Activated CD8-positive, alpha-beta T cell treated with anti-CD3 and anti-CD28 coated beads for 36 hours (primary cell): ENCODE data around the gene LACRT. TPM values are rescaled to one million over a fixed set of nuclear protein-coding genes. Genes with fewer than 3 reads are reported as not detected.

Source experiments
- ATAC-seq: fragments of 200-7000 bp; cut with Tn5 transposase; one replicate; pipeline ENCODE4 v1.10.0; 2021; ENCODE audit warnings: mild to moderate bottlenecking, moderate library complexity
- CTCF ChIA-PET: fragments of 350-600 bp; sonication (Branson Sonifier 250); formaldehyde crosslinking; loops from one replicate; lab custom pipeline; 2021; ENCODE audit warnings: antibody characterized with exemption; lab: Charles Lee
- POLR2A ChIA-PET: fragments of 350-600 bp; sonication (Branson Sonifier 250); formaldehyde crosslinking; loops from one replicate; lab custom pipeline; 2021; ENCODE audit warnings: antibody characterized with exemption; lab: Charles Lee
- DNase-seq: peaks from one replicate; pipeline ENCODE4 v3.0.0-alpha.2; 2020
- H3K27ac Mint-ChIP-seq: one replicate; pipeline ENCODE4 v1.8.0; 2021; ENCODE audit warnings: mild to moderate bottlenecking, mixed read lengths
- H3K27me3 Mint-ChIP-seq: one replicate; pipeline ENCODE4 v1.8.0; 2021; ENCODE audit warnings: mixed read lengths
- H3K36me3 Mint-ChIP-seq: one replicate; pipeline ENCODE4 v1.8.0; 2021; ENCODE audit warnings: low read depth, mixed read lengths
- H3K4me1 Mint-ChIP-seq: one replicate; pipeline ENCODE4 v1.8.0; 2021; ENCODE audit warnings: low read depth, mixed read lengths
- H3K4me3 Mint-ChIP-seq: one replicate; pipeline ENCODE4 v1.8.0; 2021; ENCODE audit warnings: mild to moderate bottlenecking, moderate library complexity, mixed read lengths
- H3K9me3 Mint-ChIP-seq: one replicate; pipeline ENCODE4 v1.8.0; 2021; ENCODE audit warnings: mixed read lengths
- CTCF ChIP-seq: fragments of 200-600 bp; IDR thresholded peaks from one replicate; pipeline ENCODE4 v1.8.0; 2022; ENCODE audit warnings: antibody characterized with exemption, mild to moderate bottlenecking
- intact Hi-C: fragments of 100-400 bp; cut with micrococcal nuclease; formaldehyde crosslinking; loops from one replicate; pipeline ENCODE4 v1.10.0; 2022
- total RNA-seq, 2 experiments: library from RNA; stranded (reverse); gene quantifications; one replicate each; pipeline ENCODE4 v1.2.3, GENCODE V29; 2021

Gene LACRT
- total RNA-seq, 2 experiments from 2014 or later, result not detected

- TF ChIP-seq CTCF, result no peak
- POLR2A ChIA-PET, result no interaction called here
- no peak for ATAC-seq
- CTCF ChIA-PET, result interaction anchor here (0.8 to 2.0 kb wide), 3 partner anchors 29 to 45 kb away, joined by 5 to 7 read pairs (median 6); no protein-coding TSS in a partner anchor
- H3K4me1 Mint-ChIP-seq, result no peaks in the 10 kb centered on the region
- H3K4me3 Mint-ChIP-seq, result no peak overlapping the region
- peaks cover 44% of the 10 kb centered on the region for H3K27me3 Mint-ChIP-seq
- intact Hi-C loops, result no loop called here
- H3K36me3 Mint-ChIP-seq, result no peaks in the 10 kb centered on the region
- H3K9me3 Mint-ChIP-seq, result peaks cover 9% of the 10 kb centered on the region
- no peak for DNase-seq
- H3K27ac Mint-ChIP-seq, result no peak overlapping the region
Observed at GRCh38 chr12:54624315-54625279, 10.1 kb downstream of the LACRT start.

- no peak for DNase-seq
- ATAC-seq, result no peak
- H3K9me3 Mint-ChIP-seq, result peaks cover 4% of the 10 kb centered on the region
- no peak overlapping the region for H3K4me3 Mint-ChIP-seq
- ChIA-PET POLR2A (no interaction called here), CTCF (interaction anchor here (0.8 to 2.0 kb wide), 6 partner anchors 20 to 95 kb away, joined by 3 to 6 read pairs (median 4); no protein-coding TSS in a partner anchor)
- intact Hi-C loops, result no loop called here
- H3K27me3 Mint-ChIP-seq, result peaks cover 46% of the 10 kb centered on the region
- no peak overlapping the region for H3K27ac Mint-ChIP-seq
- no peaks in the 10 kb centered on the region for H3K4me1 Mint-ChIP-seq
- H3K36me3 Mint-ChIP-seq, result no peaks in the 10 kb centered on the region
- TF ChIP-seq CTCF, result peak; percentile 65
Observed at GRCh38 chr12:54622463-54623183, 12.1 kb downstream of the LACRT start.

GRCh38 chr12:54616933-54617680, 17.6 kb downstream of the LACRT start:
- DNase-seq, result no peak
- H3K27me3 Mint-ChIP-seq, result peaks cover 24% of the 10 kb centered on the region
- CTCF ChIA-PET, result no interaction called here
- POLR2A ChIA-PET, result no interaction called here
- no peak for ATAC-seq
- intact Hi-C loops, result no loop called here
- no peaks in the 10 kb centered on the region for H3K9me3 Mint-ChIP-seq
- H3K4me1 Mint-ChIP-seq, result no peaks in the 10 kb centered on the region
- H3K27ac Mint-ChIP-seq, result no peak overlapping the region
- no peaks in the 10 kb centered on the region for H3K36me3 Mint-ChIP-seq
- H3K4me3 Mint-ChIP-seq, result no peak overlapping the region
- no peak for TF ChIP-seq CTCF

- H3K4me1 Mint-ChIP-seq, result no peaks in the 10 kb centered on the region
- DNase-seq (no peak), ATAC-seq (no peak)
- H3K36me3 Mint-ChIP-seq, result no peaks in the 10 kb centered on the region
- ChIA-PET POLR2A (no interaction called here), CTCF (no interaction called here)
- intact Hi-C loops, result no loop called here
- H3K4me3 Mint-ChIP-seq, result no peak overlapping the region
- no peak overlapping the region for H3K27ac Mint-ChIP-seq
- H3K9me3 Mint-ChIP-seq, result no peaks in the 10 kb centered on the region
- no peak for TF ChIP-seq CTCF
- peaks cover 9% of the 10 kb centered on the region for H3K27me3 Mint-ChIP-seq
Observed at GRCh38 chr12:54612225-54612750, 22.4 kb downstream of the LACRT start.
